DMS53 (cell line): ENCODE measurements around the gene APBB3.
A peak's percentile ranks its signal among the peaks of the same experiment; 100 is the strongest.

ENCODE experiments used
- DNase-seq: peaks from one replicate; lab custom pipeline; 2025; lab: John Stamatoyannopoulos, UW

The APBB3 gene

GRCh38 chr5:140575309-140575708, 10.9 kb upstream of the APBB3 start:
- peak; percentile 48 for DNase-seq

DNA sequence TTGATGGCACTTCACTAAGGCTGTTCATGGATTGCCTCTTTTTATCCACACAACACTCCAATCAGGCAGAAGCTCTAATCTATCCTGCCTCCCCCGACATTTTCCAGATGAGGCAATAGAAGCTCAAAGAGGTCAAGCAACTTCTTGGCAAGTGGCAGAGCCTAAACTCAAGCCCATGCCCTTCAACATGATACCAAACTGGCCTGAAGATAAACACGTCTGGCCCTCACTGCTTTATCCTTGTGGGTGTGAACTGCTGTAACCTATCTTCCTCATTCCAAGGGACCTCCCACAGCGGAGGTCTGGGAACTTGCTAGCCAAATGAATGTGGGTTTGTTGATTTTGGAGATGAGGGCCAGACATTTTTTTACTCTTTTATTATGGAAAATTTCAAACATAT, 9.8 kb upstream of the APBB3 start:
- DNase-seq, result no peak

DNA sequence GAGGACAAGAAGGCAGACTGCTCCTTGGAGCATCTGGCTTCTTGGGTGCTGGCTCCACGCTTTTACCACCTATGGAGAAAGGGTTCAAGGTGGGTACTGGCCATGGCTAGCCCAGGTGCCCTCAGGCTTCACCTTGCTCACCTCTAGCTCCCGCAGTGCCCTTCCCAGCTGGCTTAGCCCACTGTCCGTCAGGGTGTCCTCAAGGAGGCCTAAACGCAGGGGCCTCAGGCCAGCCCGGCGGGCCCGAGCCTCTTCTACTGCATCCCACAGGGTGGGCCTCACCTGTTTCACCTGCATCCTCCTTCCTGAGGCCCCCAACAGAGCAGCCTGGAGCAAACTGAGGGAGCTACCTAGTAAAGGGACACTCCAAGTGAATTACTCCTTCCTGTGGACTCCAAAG, 9.3 kb upstream of the APBB3 start:
- DNase-seq, result no peak

GRCh38 chr5:140571105-140571504, 6.7 kb upstream of the APBB3 start:
- no peak for DNase-seq

DNA sequence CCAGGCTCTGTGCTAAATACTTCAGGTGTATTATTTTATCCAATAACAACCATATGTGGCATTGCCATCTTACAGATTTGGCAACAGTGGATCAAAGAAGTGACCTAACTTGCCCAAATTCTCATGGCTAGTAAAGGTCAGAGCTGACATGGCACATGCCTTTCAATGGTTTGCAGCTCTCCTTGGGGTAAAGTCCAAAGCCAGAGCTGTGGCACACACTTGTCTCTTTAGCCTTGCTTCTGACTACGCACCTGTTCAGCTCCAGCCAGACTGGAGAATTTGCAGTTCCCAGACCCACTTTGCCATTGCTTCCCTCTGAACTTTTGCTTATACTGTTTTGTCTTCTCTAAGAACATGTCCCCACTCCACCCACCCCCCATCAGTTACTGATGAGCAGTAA, 6.1 kb upstream of the APBB3 start:
- DNase-seq, result no peak

DNA sequence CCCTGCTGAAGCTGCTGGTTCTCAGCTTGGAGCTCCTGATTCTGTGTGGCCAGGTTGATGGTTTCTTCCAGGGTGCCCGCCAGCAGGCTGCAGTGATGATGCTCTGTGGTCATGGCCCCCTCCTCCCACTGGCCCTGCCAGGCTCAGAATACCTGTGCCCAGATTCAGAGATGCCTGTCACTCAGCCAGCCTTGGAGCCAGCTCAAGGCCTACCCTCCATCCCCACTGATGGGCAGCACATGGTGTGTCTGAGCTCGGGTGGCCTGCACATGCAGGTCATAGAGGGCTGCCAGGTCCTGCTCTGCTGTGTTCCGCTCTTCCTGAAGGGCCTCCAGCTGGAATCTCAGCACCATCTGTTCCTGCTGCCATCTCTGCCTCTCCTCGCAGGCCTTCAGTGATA, 5.7 kb upstream of the APBB3 start:
- no peak for DNase-seq

DNA sequence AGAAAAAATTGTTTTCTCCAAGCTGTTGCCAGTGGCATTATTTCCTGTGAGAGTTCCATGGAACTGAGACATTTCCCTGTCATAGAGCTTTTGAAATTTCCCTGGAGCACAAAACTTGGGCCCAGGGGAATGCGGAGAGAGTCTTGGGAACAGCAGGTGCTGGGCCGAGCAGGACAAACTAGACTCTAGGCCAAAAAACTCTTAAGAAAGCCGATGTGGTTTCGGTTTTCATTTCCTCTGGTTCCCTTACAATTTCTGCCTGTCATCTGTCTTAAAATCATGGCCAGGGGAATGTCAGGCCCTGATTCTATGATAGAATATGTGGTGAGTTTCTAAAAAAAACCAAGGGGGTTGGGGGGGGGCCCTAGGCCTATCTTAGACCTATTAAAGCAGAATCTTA, 4.8 kb upstream of the APBB3 start:
- DNase-seq, result no peak

DNA sequence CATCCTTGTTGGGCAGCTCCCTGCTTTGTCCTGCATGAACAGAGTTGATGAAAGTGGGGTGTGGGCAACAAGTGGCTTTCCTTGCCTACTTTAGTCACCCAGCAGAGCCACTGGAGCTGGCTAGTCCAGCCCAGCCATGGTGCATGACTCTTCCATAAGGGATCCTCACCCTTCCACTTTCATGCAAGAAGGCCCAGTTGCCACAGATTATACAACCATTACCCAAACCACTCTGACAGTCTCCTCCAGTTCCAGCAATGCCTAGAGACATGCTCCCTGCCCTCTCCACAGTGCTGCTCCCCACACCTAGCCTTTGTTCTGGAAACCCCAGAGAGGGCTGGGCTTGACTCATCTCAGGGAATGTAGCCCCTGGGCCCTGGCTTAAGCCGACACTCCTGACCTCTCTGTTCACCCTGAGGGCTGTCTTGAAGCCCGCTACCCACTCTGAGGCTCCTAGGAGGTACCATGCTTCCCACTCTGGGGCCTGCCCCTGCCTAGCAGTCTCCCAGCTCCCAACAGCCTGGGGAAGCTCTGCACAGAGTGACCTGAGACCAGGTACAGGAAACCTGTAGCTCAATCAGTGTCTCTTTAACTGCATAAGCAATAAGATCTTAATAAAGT, 4.2 kb upstream of the APBB3 start:
- DNase-seq, result no peak

- no peak for DNase-seq
Measured at GRCh38 chr5:140567871-140568270, 3.5 kb upstream of the APBB3 start.

- no peak for DNase-seq
Measured at GRCh38 chr5:140567136-140567818, 2.9 kb upstream of the APBB3 start.

GRCh38 chr5:140566665-140567064, 2.3 kb upstream of the APBB3 start:
- DNase-seq, result no peak

DNA sequence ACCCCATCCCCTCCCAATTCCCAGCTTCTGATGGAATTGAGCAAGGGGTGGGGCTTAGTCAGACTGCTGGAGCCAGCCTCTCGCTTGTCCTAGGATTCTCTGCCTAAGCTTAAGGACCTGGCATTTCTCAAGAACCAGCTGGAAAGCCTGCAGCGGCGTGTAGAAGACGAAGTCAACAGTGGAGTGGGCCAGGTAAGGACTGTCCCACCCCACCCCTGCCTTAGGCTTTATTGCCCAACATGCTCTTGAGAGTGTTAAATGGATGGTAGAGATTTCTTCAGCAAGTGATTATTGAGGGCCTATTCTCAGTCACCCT, 1.3 kb upstream of the APBB3 start:
- DNase-seq, result no peak

- peak; percentile 49 for DNase-seq
Measured at GRCh38 chr5:140565024-140565779, 804 bp upstream of the APBB3 start.

DNA sequence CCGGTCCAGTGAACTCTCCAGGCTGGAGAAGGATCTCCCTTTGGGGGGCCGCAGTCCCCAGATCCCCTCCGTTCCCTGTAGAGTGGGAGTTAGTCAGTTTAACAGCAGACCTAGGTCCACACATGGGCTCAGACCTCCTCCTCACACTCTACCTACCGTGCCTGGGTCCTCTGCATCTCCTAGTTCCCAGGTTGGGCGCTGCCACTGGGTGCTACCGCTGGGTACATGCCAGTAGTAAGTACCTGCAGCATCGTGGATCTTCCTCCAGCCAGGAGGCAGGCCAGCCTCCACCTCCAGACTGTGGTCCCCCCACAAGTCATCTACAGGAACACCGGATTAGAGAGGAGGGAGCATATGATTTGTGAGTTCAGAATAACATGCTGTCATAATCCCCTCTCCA, 802 bp downstream of the APBB3 start:
- DNase-seq, result peak; percentile 58

DNA sequence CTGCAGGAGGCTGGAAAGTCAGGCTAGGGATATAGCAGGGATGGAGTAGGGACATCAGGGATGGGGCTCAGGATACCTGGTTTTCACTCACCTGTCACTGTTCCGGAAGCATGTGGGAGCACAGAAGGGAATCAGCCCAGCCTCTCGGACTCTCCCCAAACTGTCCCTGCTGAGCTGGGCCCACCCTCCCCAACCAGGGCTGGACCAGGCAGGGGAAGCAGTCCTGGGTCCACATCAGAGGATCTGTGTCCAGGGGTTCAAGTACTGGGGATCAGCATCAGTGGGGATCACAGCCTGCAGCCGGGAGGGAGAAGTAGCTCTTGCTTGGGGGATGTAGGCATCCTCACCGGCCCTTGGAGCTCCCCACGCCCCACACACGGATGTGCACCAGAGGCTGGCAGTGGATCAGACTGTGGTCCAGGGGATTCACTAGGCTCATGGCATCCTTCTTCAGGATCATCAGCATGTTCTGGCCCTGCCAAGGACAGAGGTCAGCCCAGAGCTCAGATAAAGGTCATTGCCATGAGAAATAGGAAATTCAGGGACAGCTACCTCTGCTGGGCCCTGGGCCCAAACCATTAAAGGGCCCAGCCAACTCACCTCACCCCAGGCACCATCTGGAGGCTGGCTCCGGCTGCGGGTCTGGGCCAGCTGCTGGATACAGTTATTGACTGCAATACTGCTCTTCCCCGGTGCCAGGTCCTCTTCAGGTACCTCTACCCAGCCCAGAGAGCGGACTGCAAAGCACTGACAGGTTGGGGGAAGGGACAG, 2.5 kb downstream of the APBB3 start:
- no peak for DNase-seq

GRCh38 chr5:140560227-140560626, 4.2 kb downstream of the APBB3 start:
- DNase-seq, result no peak

GRCh38 chr5:140558542-140558941, 5.9 kb downstream of the APBB3 start:
- no peak for DNase-seq

- no peak for DNase-seq
Measured at GRCh38 chr5:140557965-140558364, 6.4 kb downstream of the APBB3 start.

DNA sequence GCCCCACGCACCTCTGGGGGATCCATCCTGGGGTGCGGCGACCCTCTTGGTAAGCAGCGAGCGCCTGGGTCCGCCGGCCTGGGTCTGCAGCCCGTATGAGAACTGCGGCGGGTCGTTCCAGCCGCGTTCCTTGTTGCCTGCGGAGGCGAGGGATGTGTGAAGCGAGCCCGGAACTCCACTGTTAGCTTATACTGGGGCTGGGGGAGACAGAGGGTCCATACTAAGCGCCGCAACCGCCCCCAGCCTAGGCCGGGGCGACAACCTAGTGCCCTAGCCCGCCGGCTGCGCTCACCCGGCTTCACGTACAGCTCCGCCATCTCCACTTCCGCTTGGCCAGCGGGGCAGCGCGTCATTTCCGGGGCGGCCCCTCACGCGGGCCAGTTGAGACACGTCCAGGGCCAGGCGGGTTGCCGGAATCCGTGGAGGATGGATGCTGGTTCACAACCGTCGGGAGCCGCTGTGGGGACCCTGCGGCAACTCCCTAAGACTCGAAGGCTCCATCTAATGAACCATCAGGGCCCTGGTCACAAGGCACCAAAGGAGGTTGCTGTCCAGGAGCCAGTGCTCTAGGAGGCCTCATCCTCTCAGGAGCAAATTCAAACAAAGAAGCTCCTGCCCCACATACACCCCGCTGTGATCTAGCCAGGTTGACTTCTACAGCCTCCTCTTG, 7.1 kb downstream of the APBB3 start, which contains the start of gene SRA1:
Gene SRA1 (minus strand): TSS at position 338 of the 670 bp plus-strand sequence. CDS start 21 bp downstream, at position 317.
- DNase-seq, result peak; percentile 97

DNA sequence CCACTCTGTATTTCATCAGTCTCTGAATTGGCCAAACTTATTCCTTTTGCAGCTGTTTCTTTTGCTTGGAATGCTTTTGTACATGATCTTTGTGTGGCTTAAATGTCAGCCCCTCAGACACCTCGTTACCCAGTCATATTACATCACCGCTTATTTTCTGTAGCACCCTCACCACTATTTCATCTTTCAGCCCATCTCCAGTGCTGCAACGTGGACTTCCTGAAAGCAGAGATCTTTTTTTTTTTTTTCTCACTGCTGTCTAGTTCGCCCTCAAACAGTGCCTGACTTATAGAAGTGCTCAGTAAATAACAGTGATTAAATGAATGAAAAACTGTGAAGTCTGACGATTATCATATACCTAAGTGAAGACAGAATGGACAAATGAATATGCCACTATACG, 8.0 kb downstream of the APBB3 start:
- DNase-seq, result peak; percentile 62

GRCh38 chr5:140555747-140556312, 8.6 kb downstream of the APBB3 start:
- DNase-seq, result no peak

GRCh38 chr5:140554454-140554853, 9.9 kb downstream of the APBB3 start:
- no peak for DNase-seq
